Hematopoietic multipotent progenitor cell treated with erythropoietin and hydrocortisone succinate and interleukin-3 and kit ligand, for 15 days (in vitro differentiated cells): ENCODE data around the gene DMRTA1.
"Not testable (repeated sequence)": the region's sequence is repeated elsewhere in the genome, so short reads cannot be mapped to it uniquely, and the experiment has no call there.

Experiments
- DNase-seq: peaks from one replicate; pipeline ENCODE4 v3.0.0-alpha.2; 2015; ENCODE audit warnings: low spot score

The DMRTA1 gene, protein sequence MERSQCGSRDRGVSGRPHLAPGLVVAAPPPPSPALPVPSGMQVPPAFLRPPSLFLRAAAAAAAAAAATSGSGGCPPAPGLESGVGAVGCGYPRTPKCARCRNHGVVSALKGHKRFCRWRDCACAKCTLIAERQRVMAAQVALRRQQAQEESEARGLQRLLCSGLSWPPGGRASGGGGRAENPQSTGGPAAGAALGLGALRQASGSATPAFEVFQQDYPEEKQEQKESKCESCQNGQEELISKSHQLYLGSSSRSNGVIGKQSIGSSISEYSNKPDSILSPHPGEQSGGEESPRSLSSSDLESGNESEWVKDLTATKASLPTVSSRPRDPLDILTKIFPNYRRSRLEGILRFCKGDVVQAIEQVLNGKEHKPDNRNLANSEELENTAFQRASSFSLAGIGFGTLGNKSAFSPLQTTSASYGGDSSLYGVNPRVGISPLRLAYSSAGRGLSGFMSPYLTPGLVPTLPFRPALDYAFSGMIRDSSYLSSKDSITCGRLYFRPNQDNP

DNA sequence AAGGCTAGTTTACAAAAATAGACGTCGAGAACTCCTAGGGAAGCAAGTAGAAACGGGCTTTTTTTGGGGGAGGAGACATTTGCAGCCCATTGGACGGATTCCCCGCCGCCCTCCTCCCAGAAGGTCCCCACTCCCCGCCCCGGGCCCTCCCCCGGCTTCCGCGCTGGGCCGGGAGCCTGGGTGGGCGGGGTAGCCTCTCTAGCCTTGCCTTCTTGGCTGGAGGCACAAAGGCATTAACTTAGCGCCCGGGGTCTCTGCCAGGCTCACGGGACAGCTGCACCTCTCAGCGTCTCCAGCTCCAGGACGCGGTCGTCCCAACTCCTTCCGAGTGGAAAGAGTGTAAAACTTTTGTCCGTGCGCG, at the start of gene DMRTA1:
Gene DMRTA1, plus strand, starts transcription at position 236 of the 361 bp plus-strand sequence. CDS start 242 bp downstream, outside the sequence.
- DNase-seq = no peak

DNA sequence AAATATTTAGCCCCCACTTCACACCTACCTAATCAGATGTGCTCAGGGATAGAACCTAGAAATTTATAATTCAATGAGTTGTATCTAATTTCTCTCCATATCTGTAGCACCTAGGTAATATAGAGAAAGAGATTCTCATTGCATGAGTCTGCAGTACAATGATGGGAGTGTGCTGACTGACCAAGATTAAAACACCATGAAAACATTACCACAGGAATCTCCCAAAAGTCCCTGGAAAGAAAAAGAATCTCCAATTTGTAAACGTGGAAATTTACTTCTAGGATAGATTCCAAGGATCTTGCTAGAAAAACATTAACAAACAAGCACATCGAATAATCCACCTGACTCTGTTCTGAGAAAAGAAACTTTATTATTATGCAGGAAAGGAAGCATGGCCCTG, 45.0 kb upstream of the DMRTA1 start:
- no peak for DNase-seq

DNA sequence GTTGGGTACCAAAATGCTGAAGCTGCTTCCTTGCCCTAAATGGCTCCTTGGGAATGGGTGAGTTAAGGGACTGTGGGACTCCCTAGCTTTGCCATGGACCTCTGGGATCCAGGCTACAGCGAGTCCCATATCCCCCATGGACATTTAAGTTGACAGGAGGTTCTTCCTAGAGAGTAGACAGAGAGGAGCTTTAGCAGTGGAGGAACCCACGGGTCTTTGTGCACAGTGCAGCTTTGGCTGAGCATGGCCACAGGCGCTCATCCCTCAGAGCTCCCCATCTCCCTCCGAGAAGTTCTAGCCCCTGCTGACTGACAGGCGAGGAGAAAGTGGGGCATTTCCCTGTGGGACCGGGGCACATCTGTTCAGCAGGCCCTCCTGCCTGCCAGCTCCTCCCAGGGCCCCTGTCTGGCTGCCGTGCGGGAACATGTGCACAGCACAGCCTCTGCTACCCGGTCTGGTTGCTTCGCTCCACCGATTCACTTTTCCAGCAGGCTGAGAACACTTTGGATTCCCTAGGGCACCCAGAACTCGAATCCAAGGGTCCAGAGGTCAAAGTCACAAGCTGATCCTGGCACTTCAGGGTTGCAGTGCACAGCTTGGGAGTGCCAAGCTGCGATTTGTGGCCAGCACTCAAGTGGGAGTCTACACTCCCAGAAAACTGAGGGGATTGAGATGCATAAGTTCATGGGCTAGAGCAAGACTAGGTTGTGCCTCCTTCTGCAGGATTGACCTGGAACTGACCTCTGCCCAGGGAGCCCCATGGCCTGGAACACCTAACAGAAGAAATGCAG, 40.6 kb upstream of the DMRTA1 start:
- DNase-seq = no peak

DNA sequence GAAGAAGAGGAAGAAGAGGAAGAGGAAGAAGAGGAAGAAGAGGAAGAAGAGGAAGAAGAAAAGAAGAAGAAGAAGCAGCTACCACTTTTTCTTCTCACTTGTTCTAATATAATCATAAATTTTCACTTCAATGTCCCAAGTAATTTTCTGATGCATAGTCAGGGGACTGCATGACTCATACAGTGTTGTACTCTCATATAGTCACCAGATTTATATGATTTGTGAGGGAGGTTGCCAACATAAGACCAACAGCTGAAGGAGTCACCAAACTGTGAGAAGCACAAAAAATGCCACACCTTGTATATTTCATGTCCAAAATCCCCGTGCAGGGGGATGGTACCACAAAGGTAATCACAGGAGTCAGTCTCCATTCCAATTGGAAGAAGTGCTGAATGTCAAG, 32.7 kb upstream of the DMRTA1 start:
- no peak for DNase-seq

DNA sequence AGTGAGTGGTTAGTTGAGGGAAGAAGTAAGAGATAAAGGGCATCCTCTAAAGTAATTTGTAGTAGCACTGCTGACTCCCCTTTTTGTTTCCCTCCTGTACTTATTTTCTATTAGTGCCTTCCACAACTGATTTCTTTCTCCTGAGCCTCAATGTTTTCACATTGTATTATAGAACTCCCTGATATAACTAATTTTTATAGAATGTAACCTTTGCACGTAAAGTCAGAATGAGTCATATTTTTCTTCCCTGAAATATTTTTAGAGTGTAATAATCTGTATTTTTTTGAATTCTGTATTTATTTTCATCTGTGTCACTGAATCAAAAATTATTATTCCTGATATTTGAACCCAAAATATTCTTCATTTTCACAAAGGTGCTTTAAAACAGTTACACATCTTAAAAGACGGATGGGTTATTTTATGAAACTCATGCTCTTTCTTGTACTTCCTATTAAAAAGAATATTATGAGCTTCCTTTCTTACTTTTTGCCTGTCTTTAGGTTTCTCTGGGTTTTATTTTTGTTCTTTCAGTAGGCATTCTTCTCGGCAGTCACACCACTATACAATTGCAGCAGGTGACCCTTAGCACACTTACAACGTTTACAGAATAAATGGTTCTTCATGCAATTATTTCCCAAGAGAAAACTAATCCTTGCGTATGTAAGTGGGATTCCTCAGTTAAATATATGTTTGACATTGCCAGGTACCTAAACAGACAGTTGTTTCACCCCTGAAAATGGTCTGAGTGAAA, 30.5 kb upstream of the DMRTA1 start:
- no peak for DNase-seq

DNA sequence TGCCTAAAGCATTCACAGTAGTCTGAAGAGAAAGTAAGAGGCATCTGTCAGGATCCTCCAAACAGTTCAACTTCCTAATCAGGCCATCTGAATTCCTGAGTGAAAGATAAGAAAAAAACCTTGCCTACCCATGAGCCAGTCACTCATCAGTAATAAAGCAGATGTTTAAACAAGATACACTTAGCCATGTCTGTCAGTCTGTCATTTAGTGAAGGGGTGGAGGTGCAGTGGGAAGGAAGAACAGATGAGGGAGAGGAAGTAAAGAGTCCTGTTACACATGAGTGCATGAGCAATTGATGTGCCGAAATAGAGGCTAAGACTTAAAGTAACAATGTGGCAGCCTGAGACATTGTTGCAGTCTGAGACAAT, 29.9 kb upstream of the DMRTA1 start:
- no peak for DNase-seq

DNA sequence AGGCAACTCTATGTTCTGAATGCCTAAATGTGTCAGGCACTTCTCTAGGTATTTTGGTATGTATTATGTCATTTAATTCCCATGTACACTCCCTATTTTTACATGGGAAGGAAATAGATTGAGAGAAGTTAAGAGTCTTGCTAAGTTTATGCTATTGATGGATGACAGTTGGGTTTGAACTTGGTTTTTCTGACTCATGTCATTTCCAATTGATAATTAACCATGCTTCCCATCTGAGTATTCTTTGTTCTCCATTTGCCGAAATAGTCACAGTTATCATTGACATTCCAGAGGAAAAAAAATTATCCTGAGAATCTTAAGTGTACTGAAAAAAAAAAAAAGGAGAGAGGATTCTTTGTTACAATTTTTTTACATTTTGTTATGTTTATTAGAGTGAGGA, 23.1 kb upstream of the DMRTA1 start:
- DNase-seq = no peak

DNA sequence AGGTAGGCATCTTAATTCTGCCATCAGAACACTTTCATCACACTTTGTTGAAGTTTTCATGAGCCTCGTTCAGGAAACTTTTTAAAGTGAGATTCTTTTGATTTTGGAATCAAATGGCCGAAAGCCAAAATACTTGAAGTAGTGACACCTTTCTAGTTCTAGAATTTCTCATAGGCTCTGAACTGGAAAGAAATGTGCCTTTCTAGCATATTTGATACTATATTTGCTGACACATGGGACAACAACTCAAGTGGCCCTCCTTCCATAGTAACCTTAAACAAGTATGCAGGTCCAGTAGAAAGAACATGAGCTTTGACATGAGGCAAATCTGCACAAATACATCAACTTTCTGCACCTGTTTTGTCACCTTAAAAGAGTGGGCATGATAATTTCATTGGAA, 22.0 kb upstream of the DMRTA1 start:
- DNase-seq = no peak

DNA sequence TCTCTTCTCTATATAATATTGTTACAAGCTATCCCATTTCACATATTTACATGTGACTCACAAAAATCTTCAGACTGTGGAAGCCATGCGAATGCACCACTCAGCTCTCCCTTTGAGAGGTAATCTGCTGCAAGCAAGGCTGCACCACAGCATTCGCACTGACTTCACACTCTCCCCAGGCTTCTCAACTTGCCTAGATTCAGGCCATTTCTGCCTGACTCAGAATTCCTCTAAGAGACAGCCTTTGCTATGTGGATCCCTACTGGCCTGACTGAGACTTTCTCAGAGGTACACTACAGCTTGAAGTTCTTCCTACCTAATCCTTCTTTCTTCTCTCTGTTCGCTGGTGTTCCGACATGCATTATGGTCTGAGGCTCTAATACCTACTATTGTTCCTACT, 21.1 kb upstream of the DMRTA1 start:
- no peak for DNase-seq

DNA sequence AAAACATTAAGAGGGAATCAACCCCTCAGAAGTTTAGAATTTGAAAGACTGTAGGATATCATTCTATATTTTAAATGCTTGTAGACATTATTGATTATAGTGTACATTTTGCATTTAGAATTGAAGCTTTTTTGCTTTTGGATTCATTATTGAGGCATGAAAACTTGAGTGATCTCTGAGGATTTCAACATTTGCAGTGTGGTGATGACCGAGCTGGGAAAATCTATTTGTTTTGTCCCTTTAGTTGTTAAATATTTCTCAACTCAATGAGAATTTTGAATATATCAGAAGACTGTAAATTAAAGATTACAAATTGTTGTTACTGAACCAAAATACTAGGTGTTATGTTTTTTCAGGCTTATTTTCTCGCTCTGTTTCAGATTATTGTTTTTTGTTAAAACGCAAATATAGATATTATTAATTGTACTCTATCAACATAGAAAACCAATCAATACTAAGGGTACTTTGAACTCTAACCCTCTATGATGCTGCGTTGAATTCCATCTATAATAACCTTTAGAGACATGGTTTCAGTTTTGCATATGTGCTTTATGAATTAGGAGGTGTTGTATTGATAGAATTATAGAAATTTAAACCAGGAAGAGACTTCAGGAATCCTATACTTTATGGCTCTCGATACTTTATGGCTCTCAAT, 19.3 kb upstream of the DMRTA1 start:
- DNase-seq = no peak

DNA sequence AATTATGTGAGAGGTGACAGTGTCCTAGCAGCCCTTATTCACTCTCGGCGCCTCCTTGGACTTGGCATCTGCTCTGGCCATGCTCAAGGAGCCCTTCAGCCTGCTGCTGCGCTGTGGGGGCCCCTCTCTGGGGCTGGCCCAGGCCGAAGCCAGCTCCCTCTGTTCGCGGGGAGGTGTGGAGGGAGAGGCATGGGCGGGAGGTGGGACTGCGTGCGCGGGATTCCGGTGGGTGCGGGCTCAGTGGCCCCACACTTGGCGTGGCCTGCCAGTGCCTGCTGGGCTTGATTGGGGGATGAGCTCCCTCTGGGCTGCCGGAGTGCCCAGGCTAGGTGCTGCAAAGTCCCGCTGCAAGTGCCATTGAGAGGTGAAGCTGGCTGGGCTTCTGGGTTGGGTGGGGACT, 12.9 kb upstream of the DMRTA1 start:
- DNase-seq = no peak

DNA sequence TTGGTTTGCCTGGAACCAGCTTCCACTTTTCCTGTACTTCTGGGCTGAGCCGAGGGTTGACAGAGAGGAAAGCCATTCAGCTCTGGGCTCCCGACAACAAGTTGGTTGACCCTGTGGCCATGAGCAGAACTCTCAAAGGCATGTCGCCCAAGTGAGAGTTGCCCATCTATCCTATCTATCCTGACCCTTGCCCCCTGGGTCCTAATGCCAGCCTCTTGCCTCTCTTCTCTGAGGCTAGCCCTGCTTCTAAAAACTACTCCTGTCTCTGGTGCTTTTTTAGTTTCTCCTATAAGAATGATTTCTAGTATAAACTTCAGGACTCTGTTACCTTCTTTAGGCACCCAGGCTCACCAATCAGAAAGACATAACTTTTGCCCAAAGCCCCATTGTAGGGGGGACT, 11.4 kb upstream of the DMRTA1 start:
- not testable (repeated sequence) for DNase-seq

DNA sequence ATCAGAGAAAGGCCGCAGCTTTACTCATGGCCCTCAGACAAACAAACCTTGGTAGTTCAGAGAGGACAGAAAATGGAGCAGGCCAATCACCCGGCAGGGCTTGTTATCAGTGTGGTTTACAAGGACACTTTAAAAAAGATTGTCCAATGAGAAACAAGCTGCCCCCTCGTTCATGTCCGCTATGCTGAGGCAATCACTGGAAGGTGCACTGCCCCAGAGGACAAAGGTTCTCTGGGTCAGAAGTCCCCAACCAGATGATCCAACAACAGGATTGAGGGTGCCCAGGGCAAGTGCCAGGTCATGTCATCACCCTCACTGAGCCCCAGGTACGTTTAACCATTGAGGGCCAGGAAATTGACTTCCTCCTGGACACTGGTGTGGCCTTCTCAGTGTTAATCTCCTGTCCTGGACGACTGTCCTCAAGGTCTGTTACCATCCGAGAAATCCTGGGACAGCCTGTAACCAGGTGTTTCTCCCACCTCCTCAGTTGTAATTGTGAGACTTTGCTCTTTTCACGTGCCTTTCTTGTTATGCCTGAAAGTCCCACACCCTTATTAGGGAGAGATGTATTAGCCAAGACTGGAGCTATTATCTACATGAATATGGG, 9.1 kb upstream of the DMRTA1 start:
- not testable (repeated sequence) for DNase-seq

DNA sequence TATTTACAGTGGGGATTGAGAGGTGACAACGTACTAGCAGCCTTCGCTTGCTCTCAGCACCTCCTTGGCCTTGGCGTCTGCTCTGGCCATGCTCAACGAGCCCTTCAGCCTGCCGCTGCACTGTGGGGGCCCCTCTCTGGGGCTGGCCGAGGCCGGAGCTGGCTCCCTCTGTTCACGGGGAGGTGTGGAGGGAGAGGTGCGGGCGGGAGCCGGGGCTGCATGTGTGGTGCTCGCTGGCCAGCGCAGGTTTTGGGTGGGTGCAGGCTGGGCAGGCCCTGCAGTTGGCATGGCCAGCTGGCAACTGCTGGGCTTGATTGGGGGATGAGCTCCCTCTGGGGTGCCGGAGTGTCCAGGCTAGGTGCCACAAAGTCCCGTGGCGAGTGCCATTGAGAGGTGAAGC, 5.8 kb upstream of the DMRTA1 start:
- no peak for DNase-seq

DNA sequence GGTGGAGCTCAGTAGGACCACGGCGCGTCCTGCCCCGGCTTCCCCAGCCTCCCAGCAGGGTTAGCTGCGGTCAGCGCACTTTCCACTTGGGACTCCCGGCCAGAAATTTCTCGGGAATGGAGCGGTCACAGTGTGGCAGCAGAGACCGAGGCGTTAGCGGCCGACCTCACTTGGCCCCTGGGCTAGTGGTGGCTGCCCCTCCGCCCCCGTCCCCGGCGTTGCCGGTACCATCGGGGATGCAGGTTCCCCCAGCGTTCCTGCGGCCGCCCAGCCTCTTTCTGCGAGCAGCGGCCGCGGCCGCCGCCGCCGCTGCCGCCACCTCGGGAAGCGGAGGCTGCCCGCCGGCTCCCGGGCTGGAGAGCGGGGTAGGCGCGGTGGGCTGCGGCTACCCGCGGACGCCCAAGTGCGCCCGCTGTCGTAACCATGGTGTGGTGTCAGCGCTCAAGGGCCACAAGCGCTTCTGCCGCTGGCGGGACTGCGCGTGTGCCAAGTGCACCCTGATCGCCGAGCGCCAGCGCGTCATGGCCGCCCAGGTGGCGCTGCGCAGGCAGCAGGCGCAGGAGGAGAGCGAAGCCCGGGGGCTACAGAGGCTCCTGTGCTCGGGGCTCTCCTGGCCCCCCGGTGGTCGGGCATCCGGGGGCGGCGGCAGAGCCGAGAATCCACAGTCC, 460 bp downstream of the DMRTA1 start:
- DNase-seq = no peak

DNA sequence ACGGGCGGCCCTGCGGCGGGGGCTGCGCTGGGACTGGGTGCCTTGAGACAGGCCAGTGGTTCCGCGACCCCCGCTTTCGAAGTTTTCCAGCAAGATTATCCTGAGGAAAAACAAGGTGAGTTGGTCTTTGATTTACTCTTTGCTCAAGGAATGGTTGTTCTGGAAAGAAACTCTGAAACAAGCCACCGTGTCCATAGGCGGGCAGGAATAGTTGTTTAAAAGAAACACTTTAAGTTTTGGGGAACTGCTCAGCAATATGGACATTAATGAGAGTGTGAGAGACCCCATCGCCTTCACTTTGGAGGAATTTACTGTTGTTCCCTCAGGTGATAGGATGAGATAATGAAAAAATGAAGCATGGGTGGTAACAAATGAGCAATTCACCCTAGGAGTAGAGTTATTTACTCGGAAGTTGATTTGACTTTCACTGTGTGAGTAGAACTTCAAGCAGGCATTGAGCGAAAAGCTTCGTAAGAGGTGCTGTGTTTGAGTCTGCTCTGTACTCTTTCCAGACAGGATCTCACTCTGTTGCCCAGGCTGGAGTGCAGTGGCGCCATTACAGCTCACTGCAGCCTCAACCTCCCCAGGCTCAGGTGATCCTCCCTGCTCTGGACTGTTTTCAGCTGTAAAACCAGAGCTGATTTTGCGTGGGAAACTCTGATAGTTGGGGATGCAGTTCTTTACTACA, 1.1 kb downstream of the DMRTA1 start:
- DNase-seq = no peak

DNA sequence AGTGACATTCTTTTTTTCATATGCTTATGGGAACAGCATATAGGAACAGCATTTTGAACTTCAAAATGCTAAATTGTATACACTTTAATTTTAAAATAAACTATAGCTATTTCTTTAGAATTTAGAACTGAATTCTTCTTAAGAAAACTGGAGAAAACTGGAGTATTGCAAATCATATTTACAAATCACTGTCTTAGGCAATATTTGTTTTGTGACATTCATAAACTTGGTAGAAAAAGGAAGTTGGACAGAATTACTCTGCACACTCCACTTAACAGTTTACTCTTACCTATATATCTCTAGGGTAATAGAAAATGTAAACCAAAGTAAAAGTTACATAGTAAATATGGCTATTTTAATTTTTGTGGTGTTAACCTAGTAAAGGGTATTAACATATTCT, 3.1 kb downstream of the DMRTA1 start:
- DNase-seq = no peak

DNA sequence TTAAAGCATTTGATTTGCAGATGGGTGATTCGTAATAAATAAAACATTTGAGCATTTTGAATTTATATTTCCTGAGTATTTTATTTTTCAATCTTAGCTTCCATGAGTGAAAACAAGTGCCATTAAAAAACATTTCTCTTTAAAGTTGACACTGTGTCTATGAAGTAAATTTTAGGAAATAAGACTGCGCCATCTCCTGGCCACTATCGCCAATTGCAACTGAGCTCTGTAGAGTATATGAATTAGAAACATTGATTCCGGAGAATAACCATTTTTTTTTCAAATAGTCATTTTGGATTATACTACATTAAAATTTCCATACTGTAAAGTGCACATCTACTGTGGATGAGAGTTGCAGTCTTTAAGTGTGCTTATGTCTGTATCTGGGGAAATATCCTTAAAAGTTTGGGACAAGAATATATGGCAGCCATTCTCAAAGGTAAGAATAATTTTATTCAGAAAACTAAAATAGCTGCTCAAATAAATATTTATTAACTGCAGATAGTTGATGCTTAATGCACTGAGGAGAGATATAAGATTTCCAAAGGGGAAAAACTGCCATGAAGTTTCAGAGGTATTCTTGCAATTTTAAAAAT, 5.9 kb downstream of the DMRTA1 start:
- DNase-seq = peak; percentile 22

DNA sequence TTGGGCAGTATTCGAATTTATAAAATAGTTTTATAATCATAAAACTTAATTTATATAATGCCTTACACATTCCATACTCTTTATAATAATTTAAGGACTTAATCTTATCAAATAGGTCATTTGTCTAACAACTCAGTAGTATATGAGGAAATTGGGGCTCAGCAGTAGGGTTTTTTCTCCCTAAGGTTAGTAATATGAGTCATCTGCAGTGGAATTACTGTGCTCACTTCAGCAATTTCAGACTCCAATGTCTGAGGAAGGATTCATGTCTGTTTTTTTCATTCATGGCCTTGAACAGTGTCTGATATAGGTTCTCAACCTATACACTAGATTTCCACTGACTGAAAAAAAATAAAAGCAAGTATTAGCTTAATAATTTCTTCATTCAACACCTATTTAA, 7.4 kb downstream of the DMRTA1 start:
- no peak for DNase-seq

DNA sequence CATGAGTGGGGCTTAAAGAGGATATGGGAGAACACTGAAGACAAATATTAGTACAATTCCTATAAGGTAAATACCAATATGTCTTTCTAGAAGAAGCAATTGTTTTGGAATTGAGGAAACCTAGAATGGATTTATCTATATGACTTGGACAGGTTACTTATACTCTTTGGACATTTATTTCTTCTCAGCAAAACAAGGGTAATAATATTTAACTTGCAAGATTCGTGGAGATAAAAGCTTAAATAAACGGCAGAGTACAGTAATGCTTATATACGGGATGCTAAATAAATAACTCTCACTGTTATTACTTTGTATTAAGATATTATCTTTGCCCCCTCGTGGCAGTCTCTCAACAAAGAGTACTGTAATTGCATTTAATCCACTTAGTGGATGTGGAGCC, 8.6 kb downstream of the DMRTA1 start:
- no peak for DNase-seq
